HepG2 (cell line): ENCODE data around the gene SYMPK. TPM values are rescaled to one million over a fixed set of nuclear protein-coding genes. Genes with fewer than 3 reads are reported as not detected.

Experiments used
- AKAP8 ChIP-seq: sonication (generic); formaldehyde crosslinking; IDR thresholded peaks from 2 replicates; pipeline ENCODE4 v1.5.1; 2020; ENCODE audit warnings: mild to moderate bottlenecking, missing genetic modification reagents
- CHD2 ChIP-seq: IDR thresholded peaks from 2 replicates; pipeline ENCODE4 v1.6.1; 2011; ENCODE audit warnings: low read depth, low read length, improper control_type of control experiment
- CSRNP1 ChIP-seq: sonication (generic); formaldehyde crosslinking; IDR thresholded peaks from 2 replicates; pipeline ENCODE4 v1.8.1; 2023; ENCODE audit warnings: mild to moderate bottlenecking, missing genetic modification reagents
- HMGXB4 ChIP-seq, 2 experiments: sonication (generic) in 1 of 2; formaldehyde crosslinking in 1 of 2; IDR thresholded peaks; 2 replicates each; pipeline versions ENCODE4 v1.4.0 to v1.6.1; 2018 to 2020; ENCODE audit warnings: missing genetic modification reagents in 2 of 2, borderline replicate concordance in 1 of 2, low read depth in 1 of 2, mild to moderate bottlenecking in 1 of 2, missing biosample characterization in 1 of 2
- MAX ChIP-seq: IDR thresholded peaks from 2 replicates; pipeline ENCODE4 v1.6.1; 2012; ENCODE audit warnings: inconsistent platforms
- NPAS2 ChIP-seq: sonication (generic); formaldehyde crosslinking; IDR thresholded peaks from 2 replicates; pipeline ENCODE4 v1.8.0; 2022; ENCODE audit warnings: mild to moderate bottlenecking, missing genetic modification reagents, borderline replicate concordance
- RXRA ChIP-seq: sonication (generic); formaldehyde crosslinking; IDR thresholded peaks from 2 replicates; pipeline ENCODE4 v1.5.1; 2020; ENCODE audit warnings: missing genetic modification reagents
- SAP130 ChIP-seq: IDR thresholded peaks from 2 replicates; pipeline ENCODE4 v1.6.1; 2016; ENCODE audit warnings: low read depth
- ZNF138 ChIP-seq: sonication (generic); formaldehyde crosslinking; IDR thresholded peaks from 2 replicates; pipeline ENCODE4 v1.5.0; 2020; ENCODE audit warnings: mild to moderate bottlenecking, low read depth, missing genetic modification reagents
- ZNF160 ChIP-seq: sonication (generic); formaldehyde crosslinking; IDR thresholded peaks from 2 replicates; pipeline ENCODE4 v1.8.0; 2022; ENCODE audit warnings: mild to moderate bottlenecking, inconsistent platforms, missing genetic modification reagents
- polyA plus RNA-seq, 8 experiments: library from polyadenylated mRNA; depleted of rRNA in 3 of 8; stranded (reverse) in 7 of 8; unstranded in 1 of 8; fragments of >200 nt; fragmentation: Illumina TruSeq in 4 of 8; extraction: Trizol in 4 of 8; gene quantifications; 2 replicates each; pipeline versions ENCODE4 v1.2.1 to v1.2.3, GENCODE V29; 2011 to 2016; ENCODE audit warnings: low read depth in 4 of 8, missing spikeins in 1 of 8, mixed read lengths in 1 of 8; ENCODE audit not compliant: insufficient read depth in 1 of 8
- total RNA-seq, 5 experiments: library from RNA; depleted of rRNA; stranded (reverse); fragments of >200 nt; fragmentation: Illumina TruSeq; extraction: Trizol; gene quantifications; 2 replicates each; pipeline ENCODE4 v1.2.3, GENCODE V29; 2016; ENCODE audit warnings: low read depth in 1 of 5

SYMPK gene
- total and polyA plus RNA-seq, 2 of the 13 experiments (the other 11 are each of a cell fraction or from before 2014, with no cell fraction given), result 21.9 to 55.7 TPM

- TF ChIP-seq CSRNP1 (CRISPR knock-in tag) (no peak), HMGXB4 (CRISPR knock-in tag; IDR thresholded peaks at IDR 0.05; ENCODE audit: borderline replicate concordance in 1 of 2, low read depth in 1 of 2) (peak; percentile 6 to 41; a peak in 2 of 4 replicates), SAP130 (0 out of 2 replicates have a peak, but pooled peaks have one; percentile 27), RXRA (0 out of 2 replicates have a peak, but pooled peaks have one; percentile 18), ZNF138 (CRISPR knock-in tag) (no peak), ZNF160 (CRISPR knock-in tag) (no peak), MAX (0 out of 2 replicates have a peak, but pooled peaks have one; percentile 4), NPAS2 (CRISPR knock-in tag) (no peak), AKAP8 (0 out of 2 replicates have a peak, but pooled peaks have one; percentile 19), CHD2 (no peak)
These were observed 83.5 kb downstream of the SYMPK start (continued) for GRCh38 chr19:45779231-45780145.
